Umbilical cord (tissue), 2 donors: ENCODE measurements around the gene SSMEM1. TPM values are rescaled to one million over a fixed set of nuclear protein-coding genes. Genes with fewer than 3 reads are reported as not detected.
"Not testable (repeated sequence)": the region's sequence is repeated elsewhere in the genome, so short reads cannot be mapped to it uniquely, and the experiment has no call there.

ENCODE experiments used
- DNase-seq: peaks from one replicate; pipeline ENCODE4 v3.0.0-alpha.2; 2015; ENCODE audit warnings: low spot score
- total RNA-seq: library from RNA; depleted of rRNA; stranded (reverse); fragments of >200 nt; gene quantifications from one replicate; pipeline ENCODE4 v1.2.3, GENCODE V29; 2014; ENCODE audit warnings: low replicate concordance; ENCODE audit not compliant: insufficient read depth

SSMEM1 gene
- total RNA-seq, 1 donor from 2014 or later, result not detected

- DNase-seq, result not testable (repeated sequence)
Measured at GRCh38 chr7:130246491-130246890, 38.8 kb downstream of the SSMEM1 start.

GRCh38 chr7:130248842-130249241 is 41.2 kb downstream of the SSMEM1 start:
- DNase-seq, result not testable (repeated sequence)

GRCh38 chr7:130249626-130250025 is 42.0 kb downstream of the SSMEM1 start:
- DNase-seq, result not testable (repeated sequence)

- DNase-seq, result no peak
Measured at GRCh38 chr7:130254555-130254954, 46.9 kb downstream of the SSMEM1 start.

- DNase-seq, result no peak
Measured at GRCh38 chr7:130256704-130257103, 49.0 kb downstream of the SSMEM1 start.

- DNase-seq, result no peak
Measured at GRCh38 chr7:130258494-130259078, 50.9 kb downstream of the SSMEM1 start.

GRCh38 chr7:130262448-130262847 is 54.8 kb downstream of the SSMEM1 start:
- no peak for DNase-seq

GRCh38 chr7:130263130-130263529 is 55.5 kb downstream of the SSMEM1 start:
- peak; percentile 60 for DNase-seq

Other genes with a start within 250 kb of the SSMEM1 start
- gene ZC3HC1, start 156.5 kb upstream of the SSMEM1 start, total RNA-seq, result 3.4 TPM
- 42.4 TPM for gene KLHDC10, start 137.3 kb upstream of the SSMEM1 start, total RNA-seq
- 23.1 TPM for gene TMEM209, start 2.5 kb upstream of the SSMEM1 start, total RNA-seq
- 1.9 TPM for gene CPA2, start 59.0 kb downstream of the SSMEM1 start, total RNA-seq
- gene CPA4, start 85.3 kb downstream of the SSMEM1 start, total RNA-seq, result 32.7 TPM
- gene CPA5, start 137.0 kb downstream of the SSMEM1 start, total RNA-seq, result 0.72 TPM
- 7.0 TPM for gene CPA1, start 172.6 kb downstream of the SSMEM1 start, total RNA-seq
- gene CEP41, start 233.2 kb downstream of the SSMEM1 start, total RNA-seq, result 6.7 TPM